ENCODE results near the gene LTB. TPM values are rescaled to one million over a fixed set of nuclear protein-coding genes. Genes with fewer than 3 reads are reported as not detected.
"Not testable (repeated sequence)": the region's sequence is repeated elsewhere in the genome, so short reads cannot be mapped to it uniquely, and the experiment has no call there.

LTB gene
- total RNA-seq, 1 donor from 2014 or later, result 6.7 TPM

GRCh38 chr6:31609519-31610406, 27.5 kb upstream of the LTB start:
- no peak for DNase-seq (ENCODE audit: low read depth in 2 of 2)

GRCh38 chr6:31607317-31607716, 25.1 kb upstream of the LTB start:
- no peak for DNase-seq (ENCODE audit: low read depth in 2 of 2)

GRCh38 chr6:31597006-31597405, 14.8 kb upstream of the LTB start:
- peak; percentile 60 to 73 for DNase-seq (ENCODE audit: low read depth in 2 of 2)

GRCh38 chr6:31592396-31592771, 10.2 kb upstream of the LTB start:
- DNase-seq (ENCODE audit: low read depth in 2 of 2), result no peak

GRCh38 chr6:31590691-31591090, 8.5 kb upstream of the LTB start:
- DNase-seq (ENCODE audit: low read depth in 2 of 2), result not testable (repeated sequence)

- peak in 1 of 2 donors; percentile 29 for DNase-seq (ENCODE audit: low read depth in 2 of 2)
These were observed 6.8 kb upstream of the LTB start for GRCh38 chr6:31588871-31589650.

- no peak for DNase-seq (ENCODE audit: low read depth in 2 of 2)
These were observed 5.9 kb upstream of the LTB start for GRCh38 chr6:31587791-31588777.

GRCh38 chr6:31586599-31587281, 4.5 kb upstream of the LTB start:
- no peak for DNase-seq (ENCODE audit: low read depth in 2 of 2)

GRCh38 chr6:31586008-31586407, 3.8 kb upstream of the LTB start, which contains the start of gene LST1:
Gene LST1, plus strand, starts transcription at chr6:31586277. Its CDS starts 1,023 bp downstream, at chr6:31587300.
- no peak for DNase-seq (ENCODE audit: low read depth in 2 of 2)

- DNase-seq (ENCODE audit: low read depth in 2 of 2), result peak; percentile 11 to 30
These were observed 3.3 kb upstream of the LTB start for GRCh38 chr6:31585491-31585890.

GRCh38 chr6:31581434-31582229, 592 bp downstream of the LTB start:
- peak in 1 of 2 donors; percentile 8 for DNase-seq (ENCODE audit: low read depth in 2 of 2)

GRCh38 chr6:31580807-31581433, 1.3 kb downstream of the LTB start:
- peak; percentile 87 to 88 for DNase-seq (ENCODE audit: low read depth in 2 of 2)

- no peak for DNase-seq (ENCODE audit: low read depth in 2 of 2)
These were observed 1.8 kb downstream of the LTB start for GRCh38 chr6:31580438-31580740.

GRCh38 chr6:31579546-31580437, 2.4 kb downstream of the LTB start:
- DNase-seq (ENCODE audit: low read depth in 2 of 2), result no peak

GRCh38 chr6:31579119-31579505, 3.1 kb downstream of the LTB start:
- DNase-seq (ENCODE audit: low read depth in 2 of 2), result no peak

- DNase-seq (ENCODE audit: low read depth in 2 of 2), result peak; percentile 11 to 23
These were observed 3.8 kb downstream of the LTB start for GRCh38 chr6:31578184-31579118.

GRCh38 chr6:31577579-31577966, 4.7 kb downstream of the LTB start:
- DNase-seq (ENCODE audit: low read depth in 2 of 2), result no peak
